ENCODE data around the gene LGI2.

DNA sequence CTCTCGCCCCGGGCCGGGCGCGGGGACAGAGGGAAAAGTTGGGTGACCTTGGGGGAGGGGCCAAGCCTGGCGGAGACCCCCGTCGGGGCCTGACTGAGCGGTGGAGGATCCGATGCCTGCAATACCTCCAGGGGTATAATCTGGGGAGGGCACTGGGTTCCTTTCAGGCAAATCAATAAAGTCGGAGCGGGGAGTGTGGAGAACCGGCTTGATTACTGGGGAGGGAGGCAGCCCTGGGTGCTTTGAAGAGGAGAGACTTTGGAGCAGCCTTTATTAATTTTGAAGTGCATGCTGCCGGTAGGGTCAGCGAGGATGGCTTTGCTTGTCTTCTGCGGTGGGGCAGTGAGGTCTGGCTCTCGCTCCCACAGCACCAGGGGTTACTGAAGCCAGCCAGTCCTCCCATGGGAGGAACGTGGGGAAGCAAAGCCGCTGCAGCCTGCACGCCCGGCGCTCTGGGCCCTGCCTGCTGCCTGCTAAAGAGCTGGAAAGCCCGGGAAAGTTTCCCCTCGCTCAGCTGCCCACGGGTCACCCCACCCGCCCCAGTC, 403 bp upstream of the LGI2 start:
- TF ChIP-seq POLR2A (IDR thresholded peaks at IDR 0.05; ENCODE audit: low read length) (no peak), GATA1 (IDR thresholded peaks at IDR 0.05; ENCODE audit: low read depth, low read length) (no peak)

All from erythroblast (primary cell).